Trophoblast cell (in vitro differentiated cells and primary cell): ENCODE measurements around the gene TSPAN33.

Experiments
- DNase-seq, 2 donors: peaks; one replicate each; pipeline ENCODE4 v3.0.0-alpha.2; 2016
- H2AFZ ChIP-seq: 2 replicates; pipeline ENCODE4 v1.6.1; 2013; ENCODE audit warnings: low read length, moderate library complexity, mild to moderate bottlenecking; ENCODE audit not compliant: insufficient read depth, poor library complexity
- H2AK5ac ChIP-seq: 2 replicates; pipeline ENCODE4 v1.6.1; 2013; ENCODE audit warnings: mild to moderate bottlenecking, low read length
- H2BK120ac ChIP-seq: 2 replicates; pipeline ENCODE4 v1.6.1; 2013; ENCODE audit warnings: low read length, mild to moderate bottlenecking, moderate library complexity; ENCODE audit not compliant: insufficient read depth, poor library complexity
- H2BK12ac ChIP-seq: 2 replicates; pipeline ENCODE4 v1.6.1; 2013; ENCODE audit warnings: mild to moderate bottlenecking, low read length, moderate library complexity
- H2BK5ac ChIP-seq: 2 replicates; pipeline ENCODE4 v1.6.1; 2013; ENCODE audit warnings: low read length, low read depth, moderate library complexity, mild to moderate bottlenecking; ENCODE audit not compliant: poor library complexity
- H3K14ac ChIP-seq: 2 replicates; pipeline ENCODE4 v1.6.1; 2013; ENCODE audit warnings: mild to moderate bottlenecking, low read length
- H3K18ac ChIP-seq: 2 replicates; pipeline ENCODE4 v1.6.1; 2013; ENCODE audit warnings: mild to moderate bottlenecking, low read length
- H3K23ac ChIP-seq: 2 replicates; pipeline ENCODE4 v1.6.1; 2013; ENCODE audit warnings: low read length
- H3K27ac ChIP-seq: 2 replicates; pipeline ENCODE4 v1.5.1; 2013; ENCODE audit warnings: low read depth, mild to moderate bottlenecking, inconsistent platforms, low read length, moderate library complexity
- H3K27me3 ChIP-seq: 2 replicates; pipeline ENCODE4 v1.6.1; 2013; ENCODE audit warnings: inconsistent platforms, mild to moderate bottlenecking, low read length, moderate library complexity; ENCODE audit not compliant: insufficient read depth
- H3K36me3 ChIP-seq, 2 experiments: 1 replicate in 1 of 2; 2 replicates in 1 of 2; pipeline ENCODE4 v1.6.1; 2013; ENCODE audit warnings: low read length in 2 of 2, mild to moderate bottlenecking in 2 of 2, moderate library complexity in 1 of 2; ENCODE audit not compliant: insufficient read depth in 2 of 2, control insufficient read depth in 1 of 2
- H3K4ac ChIP-seq: 2 replicates; pipeline ENCODE4 v1.6.1; 2013; ENCODE audit warnings: low read depth, mild to moderate bottlenecking, low read length, moderate library complexity
- H3K4me1 ChIP-seq, 2 experiments: 1 replicate in 1 of 2; 2 replicates in 1 of 2; pipeline ENCODE4 v1.6.1; 2013; ENCODE audit warnings: low read length in 2 of 2, mild to moderate bottlenecking in 2 of 2, moderate library complexity in 1 of 2; ENCODE audit not compliant: insufficient read depth in 2 of 2, control insufficient read depth in 1 of 2
- H3K4me2 ChIP-seq: 2 replicates; pipeline ENCODE4 v1.6.1; 2013; ENCODE audit warnings: inconsistent platforms, mild to moderate bottlenecking, low read length, moderate library complexity
- H3K4me3 ChIP-seq: 2 replicates; pipeline ENCODE4 v1.5.1; 2013; ENCODE audit warnings: mild to moderate bottlenecking, low read depth, low read length, inconsistent platforms
- H3K79me1 ChIP-seq: one replicate; pipeline ENCODE4 v1.6.1; 2013; ENCODE audit warnings: low read length
- H3K79me2 ChIP-seq: 2 replicates; pipeline ENCODE4 v1.6.1; 2013; ENCODE audit warnings: low read length, mild to moderate bottlenecking; ENCODE audit not compliant: control insufficient read depth, insufficient read depth, poor library complexity
- H3K9ac ChIP-seq: 2 replicates; pipeline ENCODE4 v1.6.1; 2013; ENCODE audit warnings: mild to moderate bottlenecking, low read length
- H3K9me3 ChIP-seq: 2 replicates; pipeline ENCODE4 v1.6.1; 2013; ENCODE audit warnings: low read depth, mild to moderate bottlenecking, control low read depth, inconsistent platforms, low read length; ENCODE audit not compliant: insufficient read depth
- H4K12ac ChIP-seq: 2 replicates; pipeline ENCODE4 v1.6.1; 2013; ENCODE audit warnings: low read depth, mild to moderate bottlenecking, low read length, moderate library complexity
- H4K8ac ChIP-seq: 2 replicates; pipeline ENCODE4 v1.6.1; 2013; ENCODE audit warnings: low read depth, mild to moderate bottlenecking, low read length, moderate library complexity
- H4K91ac ChIP-seq: one replicate; pipeline ENCODE4 v1.6.1; 2013; ENCODE audit warnings: low read depth, mild to moderate bottlenecking, low read length, moderate library complexity
- WGBS: extraction: QIAGEN DNeasy Blood & Tissue Kit; methylation state at CpG from one replicate; pipeline ENCODE4 v1.1.7; 2013; ENCODE audit warnings: missing lambda C conversion rate; ENCODE audit not compliant: insufficient read length, insufficient coverage; ENCODE audit errors: extremely low coverage; 5-methylcytosine and 5-hydroxymethylcytosine counted together

TSPAN33 gene

DNA sequence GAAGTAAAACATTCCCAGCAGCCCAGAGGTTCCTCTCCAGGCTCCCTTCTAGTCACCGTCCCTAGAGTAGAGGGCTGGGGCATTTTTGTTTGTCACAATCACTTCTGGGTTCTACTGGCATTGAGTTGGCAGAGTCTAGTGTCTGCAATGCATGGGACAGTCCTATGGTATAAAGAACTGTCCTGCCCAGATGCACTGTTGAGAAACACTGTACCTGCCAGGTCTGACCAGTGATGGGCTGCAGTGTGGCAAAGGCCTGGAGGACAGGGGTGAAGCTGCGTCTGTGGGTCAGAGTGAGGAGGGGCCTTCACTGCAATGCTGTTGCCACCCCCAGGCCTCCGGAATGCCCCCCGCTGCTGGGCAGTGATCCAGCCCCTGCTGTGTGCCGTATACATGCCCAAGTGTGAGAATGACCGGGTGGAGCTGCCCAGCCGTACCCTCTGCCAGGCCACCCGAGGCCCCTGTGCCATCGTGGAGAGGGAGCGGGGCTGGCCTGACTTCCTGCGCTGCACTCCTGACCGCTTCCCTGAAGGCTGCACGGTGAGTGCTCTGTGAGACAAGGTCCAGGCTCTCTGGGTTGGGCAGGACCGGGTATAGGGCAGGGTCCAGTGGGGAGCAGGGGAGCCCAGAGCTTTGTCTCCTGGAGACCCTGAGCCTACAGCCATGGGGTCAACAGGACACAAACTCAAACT is 58.7 kb downstream of the TSPAN33 start:
- Histone ChIP-seq H3K23ac (no peak overlapping the region), H3K18ac (no peak overlapping the region), H2AK5ac (no peak overlapping the region), H2AFZ (no peak overlapping the region), H3K4ac (no peak overlapping the region), H3K9me3 (no peaks in the 10 kb centered on the region), H2BK5ac (no peak overlapping the region), H3K27me3 (no peaks in the 10 kb centered on the region), H3K14ac (no peak overlapping the region), H3K36me3 (peaks cover 20 to 22% of the 10 kb centered on the region in 2 experiments), H3K79me1 (no peaks in the 10 kb centered on the region), H3K4me2 (no peak overlapping the region), H3K27ac (no peak overlapping the region), H3K9ac (no peak overlapping the region), H3K79me2 (no peaks in the 10 kb centered on the region), H2BK12ac (no peak overlapping the region), H4K12ac (no peak overlapping the region), H2BK120ac (no peak overlapping the region), H3K4me3 (no peak overlapping the region), H4K91ac (no peak overlapping the region), H3K4me1 (no peaks in the 10 kb centered on the region), H4K8ac (no peak overlapping the region)
- DNase-seq: no peak
- no CpG with 5 or more reads among the region's 14 CpGs for WGBS

DNA sequence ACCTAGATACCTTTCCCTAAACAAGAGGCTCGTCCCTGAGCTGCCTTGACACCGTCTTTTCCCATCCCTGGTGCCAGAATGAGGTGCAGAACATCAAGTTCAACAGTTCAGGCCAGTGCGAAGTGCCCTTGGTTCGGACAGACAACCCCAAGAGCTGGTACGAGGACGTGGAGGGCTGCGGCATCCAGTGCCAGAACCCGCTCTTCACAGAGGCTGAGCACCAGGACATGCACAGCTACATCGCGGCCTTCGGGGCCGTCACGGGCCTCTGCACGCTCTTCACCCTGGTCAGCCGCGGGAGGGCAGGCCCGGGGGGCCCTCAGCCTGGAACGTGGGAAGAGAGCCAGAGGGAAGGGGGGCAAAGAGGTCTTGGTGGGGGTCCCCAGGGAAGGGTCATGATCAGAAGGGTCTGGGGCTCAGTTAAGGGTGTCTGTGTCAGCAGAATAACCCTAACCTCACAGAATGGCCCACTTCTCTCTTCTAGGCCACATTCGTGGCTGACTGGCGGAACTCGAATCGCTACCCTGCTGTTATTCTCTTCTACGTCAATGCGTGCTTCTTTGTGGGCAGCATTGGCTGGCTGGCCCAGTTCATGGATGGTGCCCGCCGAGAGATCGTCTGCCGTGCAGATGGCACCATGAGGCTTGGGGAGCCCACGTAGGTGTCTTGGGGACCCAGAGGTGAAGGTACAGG is 60.8 kb downstream of the TSPAN33 start:
- no peak overlapping the region for H4K12ac ChIP-seq
- H3K14ac ChIP-seq: no peak overlapping the region
- no peak overlapping the region for H2BK5ac ChIP-seq
- no peaks in the 10 kb centered on the region for H3K79me1 ChIP-seq
- no peaks in the 10 kb centered on the region for H3K9me3 ChIP-seq
- H4K8ac ChIP-seq: no peak overlapping the region
- no peak overlapping the region for H2BK120ac ChIP-seq
- no peak overlapping the region for H4K91ac ChIP-seq
- no peak for DNase-seq
- no peak overlapping the region for H3K4me3 ChIP-seq
- H3K18ac ChIP-seq: no peak overlapping the region
- no peak overlapping the region for H3K4me2 ChIP-seq
- no CpG with 5 or more reads among the region's 29 CpGs for WGBS
- H3K79me2 ChIP-seq: no peaks in the 10 kb centered on the region
- H3K4me1 ChIP-seq: no peaks in the 10 kb centered on the region
- no peaks in the 10 kb centered on the region for H3K27me3 ChIP-seq
- no peak overlapping the region for H3K27ac ChIP-seq
- no peak overlapping the region for H3K4ac ChIP-seq
- H3K9ac ChIP-seq: no peak overlapping the region
- H2AK5ac ChIP-seq: no peak overlapping the region
- H2BK12ac ChIP-seq: no peak overlapping the region
- no peak overlapping the region for H2AFZ ChIP-seq
- H3K36me3 ChIP-seq: peaks cover 34 to 36% of the 10 kb centered on the region in 2 experiments
- H3K23ac ChIP-seq: no peak overlapping the region

DNA sequence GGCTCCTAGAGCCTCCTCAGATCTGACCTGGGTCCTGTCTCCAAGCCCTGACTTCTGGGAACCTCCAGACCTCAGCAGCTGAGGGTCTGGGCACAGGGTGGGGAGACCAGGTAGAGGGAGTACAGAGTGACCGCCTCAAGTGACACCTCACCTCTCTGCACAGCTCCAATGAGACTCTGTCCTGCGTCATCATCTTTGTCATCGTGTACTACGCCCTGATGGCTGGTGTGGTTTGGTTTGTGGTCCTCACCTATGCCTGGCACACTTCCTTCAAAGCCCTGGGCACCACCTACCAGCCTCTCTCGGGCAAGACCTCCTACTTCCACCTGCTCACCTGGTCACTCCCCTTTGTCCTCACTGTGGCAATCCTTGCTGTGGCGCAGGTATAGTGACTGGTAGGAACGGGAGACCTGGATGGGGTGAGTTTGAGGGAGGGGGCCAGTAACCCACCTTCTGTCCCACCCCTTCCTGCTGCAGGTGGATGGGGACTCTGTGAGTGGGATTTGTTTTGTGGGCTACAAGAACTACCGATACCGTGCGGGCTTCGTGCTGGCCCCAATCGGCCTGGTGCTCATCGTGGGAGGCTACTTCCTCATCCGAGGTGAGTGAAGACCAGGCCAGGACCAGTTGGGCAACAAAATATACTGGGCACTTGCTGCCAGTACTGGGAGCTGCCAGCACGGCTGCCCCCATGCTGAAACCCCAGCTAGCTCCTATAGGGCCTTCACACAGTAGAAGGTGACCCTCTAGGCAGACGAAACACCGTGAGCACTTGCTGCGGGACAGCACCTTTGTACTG is 61.7 kb downstream of the TSPAN33 start:
- no peak overlapping the region for H4K12ac ChIP-seq
- H3K4me2 ChIP-seq: no peak overlapping the region

DNA sequence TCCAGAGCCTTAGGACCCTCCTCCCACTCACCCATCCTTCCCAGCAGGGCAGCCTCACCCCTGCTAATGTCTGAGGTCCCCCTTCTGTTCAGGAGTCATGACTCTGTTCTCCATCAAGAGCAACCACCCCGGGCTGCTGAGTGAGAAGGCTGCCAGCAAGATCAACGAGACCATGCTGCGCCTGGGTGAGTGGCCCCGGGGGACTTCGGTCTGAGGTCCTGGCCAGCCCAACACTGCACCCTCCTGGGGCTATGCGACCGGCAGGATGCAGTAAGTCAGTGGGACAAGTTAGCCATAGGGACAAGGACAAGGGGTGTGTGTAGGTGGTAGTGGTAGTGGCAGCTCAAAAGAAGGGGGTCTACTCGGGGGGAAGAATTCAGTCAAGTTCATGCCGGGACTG is 64.2 kb downstream of the TSPAN33 start:
- Histone ChIP-seq H3K23ac (no peak overlapping the region), H3K79me1 (no peaks in the 10 kb centered on the region), H3K4me2 (no peak overlapping the region), H3K4me1 (no peaks in the 10 kb centered on the region), H2BK120ac (no peak overlapping the region), H3K14ac (no peak overlapping the region), H4K91ac (no peak overlapping the region), H3K27ac (no peak overlapping the region), H4K12ac (no peak overlapping the region), H3K9ac (no peak overlapping the region), H2AFZ (no peak overlapping the region), H3K4me3 (no peak overlapping the region), H3K18ac (no peak overlapping the region), H4K8ac (no peak overlapping the region), H2AK5ac (no peak overlapping the region), H2BK5ac (no peak overlapping the region), H3K4ac (no peak overlapping the region), H3K79me2 (no peaks in the 10 kb centered on the region), H3K27me3 (no peaks in the 10 kb centered on the region), H3K9me3 (no peaks in the 10 kb centered on the region), H2BK12ac (no peak overlapping the region), H3K36me3 (peaks cover 61 to 64% of the 10 kb centered on the region in 2 experiments)
- WGBS: no CpG with 5 or more reads among the region's 9 CpGs
- DNase-seq: no peak

More for the DNA sequence above, 61.7 kb downstream of the TSPAN33 start:
- Histone ChIP-seq H3K79me1 (no peaks in the 10 kb centered on the region), H4K91ac (no peak overlapping the region), H4K8ac (no peak overlapping the region), H3K23ac (no peak overlapping the region), H2AK5ac (no peak overlapping the region), H3K27me3 (no peaks in the 10 kb centered on the region), H3K4me1 (no peaks in the 10 kb centered on the region), H3K79me2 (no peaks in the 10 kb centered on the region), H3K4ac (no peak overlapping the region), H2BK12ac (no peak overlapping the region), H2BK5ac (no peak overlapping the region), H3K14ac (no peak overlapping the region), H2BK120ac (no peak overlapping the region), H2AFZ (no peak overlapping the region), H3K18ac (no peak overlapping the region), H3K4me3 (no peak overlapping the region), H3K36me3 (peaks cover 42 to 44% of the 10 kb centered on the region in 2 experiments), H3K9me3 (no peaks in the 10 kb centered on the region), H3K27ac (no peak overlapping the region), H3K9ac (no peak overlapping the region)
- no CpG with 5 or more reads among the region's 18 CpGs for WGBS
- DNase-seq: no peak
